SK-N-SH treated with all-trans-retinoic acid at 6 μM for 48 hours (cell line): Measurements from ENCODE around the gene CIT.

Source experiments
- ARNTL ChIP-seq: fragments of 450-650 bp; formaldehyde crosslinking; IDR thresholded peaks from 2 replicates; pipeline ENCODE4 v1.5.0; 2020; ENCODE audit warnings: low read depth, mild to moderate bottlenecking, moderate library complexity, borderline replicate concordance
- BACH2 ChIP-seq: fragments of 250-450 bp; sonication (Bioruptor Pico); IDR thresholded peaks from 2 replicates; pipeline ENCODE4 v1.9.0; 2021; ENCODE audit warnings: mild to moderate bottlenecking, borderline replicate concordance
- CSRNP3 ChIP-seq: fragments of 250-450 bp; sonication (Bioruptor Pico); IDR thresholded peaks from 2 replicates; pipeline ENCODE4 v1.5.1; 2021; ENCODE audit warnings: mild to moderate bottlenecking, moderate library complexity
- PPARA ChIP-seq: fragments of 250-450 bp; sonication (Bioruptor Pico); IDR thresholded peaks from 2 replicates; pipeline ENCODE4 v1.5.0; 2020; ENCODE audit warnings: mild to moderate bottlenecking, borderline replicate concordance
- RARB ChIP-seq: fragments of 250-450 bp; sonication (Bioruptor Pico); IDR thresholded peaks from 2 replicates; pipeline ENCODE4 v1.8.0; 2021; ENCODE audit warnings: mild to moderate bottlenecking, moderate library complexity
- ZC3H10 ChIP-seq: fragments of 250-450 bp; sonication (Bioruptor Pico); IDR thresholded peaks from 2 replicates; pipeline ENCODE4 v1.5.1; 2021; ENCODE audit warnings: mild to moderate bottlenecking, moderate library complexity
- TF ChIP-seq, protein P1 (sequence below): fragments of 250-450 bp; sonication (Bioruptor Pico); IDR thresholded peaks from 2 replicates; pipeline ENCODE4 v1.8.0; 2020; ENCODE audit warnings: mild to moderate bottlenecking, moderate library complexity, borderline replicate concordance

DNA sequence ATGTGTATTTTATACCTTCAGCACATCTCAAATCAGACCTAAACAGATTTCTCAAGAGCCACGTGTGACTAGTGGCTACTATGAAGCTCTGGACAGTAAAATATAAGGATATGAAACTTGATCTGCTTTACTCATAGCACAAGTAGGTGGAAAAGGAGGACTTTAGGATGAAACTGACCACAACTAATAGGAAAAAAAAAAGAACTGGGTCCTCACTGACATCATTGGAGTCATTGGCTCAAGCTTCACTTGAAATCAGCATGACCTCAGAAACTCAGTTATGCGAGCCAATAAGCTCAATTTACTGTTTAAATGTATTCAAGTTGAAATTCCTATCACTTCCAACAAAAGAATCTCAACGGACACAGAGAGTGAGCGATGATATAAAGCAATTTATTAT is 34.1 kb upstream of the CIT start:
- TF ChIP-seq, protein P1, sequence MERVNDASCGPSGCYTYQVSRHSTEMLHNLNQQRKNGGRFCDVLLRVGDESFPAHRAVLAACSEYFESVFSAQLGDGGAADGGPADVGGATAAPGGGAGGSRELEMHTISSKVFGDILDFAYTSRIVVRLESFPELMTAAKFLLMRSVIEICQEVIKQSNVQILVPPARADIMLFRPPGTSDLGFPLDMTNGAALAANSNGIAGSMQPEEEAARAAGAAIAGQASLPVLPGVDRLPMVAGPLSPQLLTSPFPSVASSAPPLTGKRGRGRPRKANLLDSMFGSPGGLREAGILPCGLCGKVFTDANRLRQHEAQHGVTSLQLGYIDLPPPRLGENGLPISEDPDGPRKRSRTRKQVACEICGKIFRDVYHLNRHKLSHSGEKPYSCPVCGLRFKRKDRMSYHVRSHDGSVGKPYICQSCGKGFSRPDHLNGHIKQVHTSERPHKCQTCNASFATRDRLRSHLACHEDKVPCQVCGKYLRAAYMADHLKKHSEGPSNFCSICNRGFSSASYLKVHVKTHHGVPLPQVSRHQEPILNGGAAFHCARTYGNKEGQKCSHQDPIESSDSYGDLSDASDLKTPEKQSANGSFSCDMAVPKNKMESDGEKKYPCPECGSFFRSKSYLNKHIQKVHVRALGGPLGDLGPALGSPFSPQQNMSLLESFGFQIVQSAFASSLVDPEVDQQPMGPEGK (CRISPR knock-in tag): no peak
- TF ChIP-seq CSRNP3 (CRISPR knock-in tag): no peak
- TF ChIP-seq ARNTL: no peak
- TF ChIP-seq ZC3H10: no peak
- TF ChIP-seq PPARA (CRISPR knock-in tag): no peak
- TF ChIP-seq RARB (CRISPR knock-in tag): no peak
- no peak for TF ChIP-seq BACH2
